ENCODE data around the gene DNER.

GRCh38 chr2:229601396-229601795, 113.0 kb downstream of the DNER start:
- TF ChIP-seq, protein P1, sequence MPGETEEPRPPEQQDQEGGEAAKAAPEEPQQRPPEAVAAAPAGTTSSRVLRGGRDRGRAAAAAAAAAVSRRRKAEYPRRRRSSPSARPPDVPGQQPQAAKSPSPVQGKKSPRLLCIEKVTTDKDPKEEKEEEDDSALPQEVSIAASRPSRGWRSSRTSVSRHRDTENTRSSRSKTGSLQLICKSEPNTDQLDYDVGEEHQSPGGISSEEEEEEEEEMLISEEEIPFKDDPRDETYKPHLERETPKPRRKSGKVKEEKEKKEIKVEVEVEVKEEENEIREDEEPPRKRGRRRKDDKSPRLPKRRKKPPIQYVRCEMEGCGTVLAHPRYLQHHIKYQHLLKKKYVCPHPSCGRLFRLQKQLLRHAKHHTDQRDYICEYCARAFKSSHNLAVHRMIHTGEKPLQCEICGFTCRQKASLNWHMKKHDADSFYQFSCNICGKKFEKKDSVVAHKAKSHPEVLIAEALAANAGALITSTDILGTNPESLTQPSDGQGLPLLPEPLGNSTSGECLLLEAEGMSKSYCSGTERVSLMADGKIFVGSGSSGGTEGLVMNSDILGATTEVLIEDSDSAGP (CRISPR knock-in tag; IDR thresholded peaks at IDR 0.05; ENCODE audit: borderline replicate concordance) = no peak
- no peak for TF ChIP-seq ZNF260 (CRISPR knock-in tag; IDR thresholded peaks at IDR 0.05; ENCODE audit: borderline replicate concordance, low read depth)
- no peak for TF ChIP-seq EP300 (IDR thresholded peaks at IDR 0.05; ENCODE audit: low read depth in 2 of 2, low read length in 2 of 2)
- TF ChIP-seq EP300 (CRISPR knock-in tag; IDR thresholded peaks at IDR 0.05; ENCODE audit: borderline replicate concordance) = no peak
- TF ChIP-seq, protein P2, sequence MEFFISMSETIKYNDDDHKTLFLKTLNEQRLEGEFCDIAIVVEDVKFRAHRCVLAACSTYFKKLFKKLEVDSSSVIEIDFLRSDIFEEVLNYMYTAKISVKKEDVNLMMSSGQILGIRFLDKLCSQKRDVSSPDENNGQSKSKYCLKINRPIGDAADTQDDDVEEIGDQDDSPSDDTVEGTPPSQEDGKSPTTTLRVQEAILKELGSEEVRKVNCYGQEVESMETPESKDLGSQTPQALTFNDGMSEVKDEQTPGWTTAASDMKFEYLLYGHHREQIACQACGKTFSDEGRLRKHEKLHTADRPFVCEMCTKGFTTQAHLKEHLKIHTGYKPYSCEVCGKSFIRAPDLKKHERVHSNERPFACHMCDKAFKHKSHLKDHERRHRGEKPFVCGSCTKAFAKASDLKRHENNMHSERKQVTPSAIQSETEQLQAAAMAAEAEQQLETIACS (CRISPR knock-in tag; IDR thresholded peaks at IDR 0.05) = no peak
- TF ChIP-seq TFE3 (CRISPR knock-in tag; IDR thresholded peaks at IDR 0.05) = no peak
- TF ChIP-seq, protein P3, sequence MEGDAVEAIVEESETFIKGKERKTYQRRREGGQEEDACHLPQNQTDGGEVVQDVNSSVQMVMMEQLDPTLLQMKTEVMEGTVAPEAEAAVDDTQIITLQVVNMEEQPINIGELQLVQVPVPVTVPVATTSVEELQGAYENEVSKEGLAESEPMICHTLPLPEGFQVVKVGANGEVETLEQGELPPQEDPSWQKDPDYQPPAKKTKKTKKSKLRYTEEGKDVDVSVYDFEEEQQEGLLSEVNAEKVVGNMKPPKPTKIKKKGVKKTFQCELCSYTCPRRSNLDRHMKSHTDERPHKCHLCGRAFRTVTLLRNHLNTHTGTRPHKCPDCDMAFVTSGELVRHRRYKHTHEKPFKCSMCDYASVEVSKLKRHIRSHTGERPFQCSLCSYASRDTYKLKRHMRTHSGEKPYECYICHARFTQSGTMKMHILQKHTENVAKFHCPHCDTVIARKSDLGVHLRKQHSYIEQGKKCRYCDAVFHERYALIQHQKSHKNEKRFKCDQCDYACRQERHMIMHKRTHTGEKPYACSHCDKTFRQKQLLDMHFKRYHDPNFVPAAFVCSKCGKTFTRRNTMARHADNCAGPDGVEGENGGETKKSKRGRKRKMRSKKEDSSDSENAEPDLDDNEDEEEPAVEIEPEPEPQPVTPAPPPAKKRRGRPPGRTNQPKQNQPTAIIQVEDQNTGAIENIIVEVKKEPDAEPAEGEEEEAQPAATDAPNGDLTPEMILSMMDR (CRISPR knock-in tag; IDR thresholded peaks at IDR 0.05) = no peak
- no peak for TF ChIP-seq FOXA1 (IDR thresholded peaks at IDR 0.05)
- no peak for TF ChIP-seq FOXA1 (CRISPR knock-in tag; IDR thresholded peaks at IDR 0.05)
- TF ChIP-seq REST (IDR thresholded peaks at IDR 0.05; ENCODE audit: borderline replicate concordance in 1 of 2, low read depth in 1 of 2, low read length in 2 of 2) = no peak

Measured in HepG2 (cell line).